ENCODE data around the gene REV1.

REV1 gene

GRCh38 chr2:99382143-99382542 lies 107.7 kb downstream of the REV1 start:
- no peaks in the 10 kb centered on the region for H3K27me3 ChIP-seq (ENCODE audit: insufficient read depth, low read length, poor library complexity)
- H3K4me2 ChIP-seq (ENCODE audit: insufficient read depth, low read length), result no peak overlapping the region
- ATAC-seq (ENCODE audit: insufficient read depth, low read depth), result no peak
- H3K9me3 ChIP-seq (ENCODE audit: insufficient read depth, low read length, severe bottlenecking), result no peaks in the 10 kb centered on the region
- no peak overlapping the region for H2AFZ ChIP-seq (ENCODE audit: low read depth, low read length)
- H3K9ac ChIP-seq (ENCODE audit: low read depth, low read length), result no peak overlapping the region
- TF ChIP-seq EZH2 (IDR thresholded peaks at IDR 0.05; ENCODE audit: borderline replicate concordance, low read depth, low read length, severe bottlenecking) (no peak), CTCF (IDR thresholded peaks at IDR 0.05; ENCODE audit: borderline replicate concordance, extremely low read depth, low read length, poor library complexity, severe bottlenecking) (no peak)
- H3K36me3 ChIP-seq (ENCODE audit: insufficient read depth, low read length), result peaks cover 83% of the 10 kb centered on the region
- no peaks in the 10 kb centered on the region for H3K4me1 ChIP-seq (ENCODE audit: insufficient read depth, low read length)
- H3K4me3 ChIP-seq (ENCODE audit: low read depth in 1 of 2, low read length in 2 of 2), result no peak overlapping the region
- no peak for DNase-seq
- H3K79me2 ChIP-seq (ENCODE audit: insufficient read depth, low read length), result no peaks in the 10 kb centered on the region
- H4K20me1 ChIP-seq (ENCODE audit: insufficient read depth, low read length), result no peaks in the 10 kb centered on the region
- H3K27ac ChIP-seq (ENCODE audit: low read length), result no peak overlapping the region

GRCh38 chr2:99380376-99381010 lies 109.3 kb downstream of the REV1 start:
- Histone ChIP-seq H2AFZ (ENCODE audit: low read depth, low read length) (no peak overlapping the region), H3K36me3 (ENCODE audit: insufficient read depth, low read length) (peaks cover 93% of the 10 kb centered on the region), H3K27me3 (ENCODE audit: insufficient read depth, low read length, poor library complexity) (no peaks in the 10 kb centered on the region), H3K4me2 (ENCODE audit: insufficient read depth, low read length) (no peak overlapping the region), H3K79me2 (ENCODE audit: insufficient read depth, low read length) (no peaks in the 10 kb centered on the region), H4K20me1 (ENCODE audit: insufficient read depth, low read length) (no peaks in the 10 kb centered on the region), H3K4me1 (ENCODE audit: insufficient read depth, low read length) (no peaks in the 10 kb centered on the region), H3K9ac (ENCODE audit: low read depth, low read length) (no peak overlapping the region), H3K27ac (ENCODE audit: low read length) (no peak overlapping the region), H3K9me3 (ENCODE audit: insufficient read depth, low read length, severe bottlenecking) (no peaks in the 10 kb centered on the region), H3K4me3 (ENCODE audit: low read depth in 1 of 2, low read length in 2 of 2) (no peak overlapping the region)
- ATAC-seq (ENCODE audit: insufficient read depth, low read depth) (no peak), DNase-seq (no peak)
- TF ChIP-seq CTCF (IDR thresholded peaks at IDR 0.05; ENCODE audit: borderline replicate concordance, extremely low read depth, low read length, poor library complexity, severe bottlenecking) (no peak), EZH2 (IDR thresholded peaks at IDR 0.05; ENCODE audit: borderline replicate concordance, low read depth, low read length, severe bottlenecking) (no peak)

- no peak for TF ChIP-seq EZH2 (IDR thresholded peaks at IDR 0.05; ENCODE audit: borderline replicate concordance, low read depth, low read length, severe bottlenecking)
- TF ChIP-seq CTCF (IDR thresholded peaks at IDR 0.05; ENCODE audit: borderline replicate concordance, extremely low read depth, low read length, poor library complexity, severe bottlenecking), result no peak
- H4K20me1 ChIP-seq (ENCODE audit: insufficient read depth, low read length), result no peaks in the 10 kb centered on the region
- H3K4me1 ChIP-seq (ENCODE audit: insufficient read depth, low read length), result no peaks in the 10 kb centered on the region
- DNase-seq (no peak), ATAC-seq (ENCODE audit: insufficient read depth, low read depth) (no peak)
- peaks cover 97% of the 10 kb centered on the region for H3K36me3 ChIP-seq (ENCODE audit: insufficient read depth, low read length)
- H3K27ac ChIP-seq (ENCODE audit: low read length), result no peak overlapping the region
- no peak overlapping the region for H2AFZ ChIP-seq (ENCODE audit: low read depth, low read length)
- H3K9ac ChIP-seq (ENCODE audit: low read depth, low read length), result no peak overlapping the region
- H3K9me3 ChIP-seq (ENCODE audit: insufficient read depth, low read length, severe bottlenecking), result peaks cover 4% of the 10 kb centered on the region
- no peaks in the 10 kb centered on the region for H3K27me3 ChIP-seq (ENCODE audit: insufficient read depth, low read length, poor library complexity)
- H3K4me3 ChIP-seq (ENCODE audit: low read depth in 1 of 2, low read length in 2 of 2), result no peak overlapping the region
- no peak overlapping the region for H3K4me2 ChIP-seq (ENCODE audit: insufficient read depth, low read length)
- H3K79me2 ChIP-seq (ENCODE audit: insufficient read depth, low read length), result no peaks in the 10 kb centered on the region
These were observed 111.9 kb downstream of the REV1 start for GRCh38 chr2:99377879-99378278.
